SW480 (cell line): ENCODE results near the gene ZNF331.

Source experiments
- DNase-seq: peaks from one replicate; pipeline ENCODE4 v3.0.0-alpha.2; 2016; ENCODE audit warnings: low spot score

Gene ZNF331

GRCh38 chr19:53520547-53521372 is 17.2 kb upstream of the ZNF331 start:
- DNase-seq, result peak; percentile 79

- no peak for DNase-seq
Measured at GRCh38 chr19:53521373-53522202, 16.4 kb upstream of the ZNF331 start.

- DNase-seq, result no peak
Measured at GRCh38 chr19:53525922-53526321, 12.0 kb upstream of the ZNF331 start.

- DNase-seq, result no peak
Measured at GRCh38 chr19:53530622-53531021, 7.3 kb upstream of the ZNF331 start.

GRCh38 chr19:53531457-53531856 is 6.5 kb upstream of the ZNF331 start:
- DNase-seq, result no peak

GRCh38 chr19:53532362-53532761 is 5.6 kb upstream of the ZNF331 start:
- no peak for DNase-seq

- no peak for DNase-seq
Measured at GRCh38 chr19:53536225-53536548, 1.8 kb upstream of the ZNF331 start.

GRCh38 chr19:53537121-53537520 is 824 bp upstream of the ZNF331 start:
- no peak for DNase-seq

- no peak for DNase-seq
Measured at GRCh38 chr19:53538378-53539109, 599 bp downstream of the ZNF331 start.

- no peak for DNase-seq
Measured at GRCh38 chr19:53540091-53540490, 2.1 kb downstream of the ZNF331 start.

GRCh38 chr19:53541971-53542370 is 4.0 kb downstream of the ZNF331 start:
- DNase-seq, result no peak

- DNase-seq, result no peak
Measured at GRCh38 chr19:53545271-53546065, 7.5 kb downstream of the ZNF331 start.

GRCh38 chr19:53546758-53547513 is 9.0 kb downstream of the ZNF331 start:
- no peak for DNase-seq

- no peak for DNase-seq
Measured at GRCh38 chr19:53549340-53549739, 11.4 kb downstream of the ZNF331 start.

GRCh38 chr19:53552001-53552721 is 14.2 kb downstream of the ZNF331 start:
- no peak for DNase-seq

- DNase-seq, result no peak
Measured at GRCh38 chr19:53553156-53553555, 15.2 kb downstream of the ZNF331 start.

- no peak for DNase-seq
Measured at GRCh38 chr19:53553865-53554791, 16.2 kb downstream of the ZNF331 start.

- DNase-seq, result no peak
Measured at GRCh38 chr19:53554804-53555203, 16.9 kb downstream of the ZNF331 start.

GRCh38 chr19:53555352-53555751 is 17.4 kb downstream of the ZNF331 start:
- no peak for DNase-seq
